ENCODE data around the gene PLXDC2. TPM values are rescaled to one million over a fixed set of nuclear protein-coding genes. Genes with fewer than 3 reads are reported as not detected.

PLXDC2 gene
- polyA plus RNA-seq, 1 experiment = 0.47 TPM

DNA sequence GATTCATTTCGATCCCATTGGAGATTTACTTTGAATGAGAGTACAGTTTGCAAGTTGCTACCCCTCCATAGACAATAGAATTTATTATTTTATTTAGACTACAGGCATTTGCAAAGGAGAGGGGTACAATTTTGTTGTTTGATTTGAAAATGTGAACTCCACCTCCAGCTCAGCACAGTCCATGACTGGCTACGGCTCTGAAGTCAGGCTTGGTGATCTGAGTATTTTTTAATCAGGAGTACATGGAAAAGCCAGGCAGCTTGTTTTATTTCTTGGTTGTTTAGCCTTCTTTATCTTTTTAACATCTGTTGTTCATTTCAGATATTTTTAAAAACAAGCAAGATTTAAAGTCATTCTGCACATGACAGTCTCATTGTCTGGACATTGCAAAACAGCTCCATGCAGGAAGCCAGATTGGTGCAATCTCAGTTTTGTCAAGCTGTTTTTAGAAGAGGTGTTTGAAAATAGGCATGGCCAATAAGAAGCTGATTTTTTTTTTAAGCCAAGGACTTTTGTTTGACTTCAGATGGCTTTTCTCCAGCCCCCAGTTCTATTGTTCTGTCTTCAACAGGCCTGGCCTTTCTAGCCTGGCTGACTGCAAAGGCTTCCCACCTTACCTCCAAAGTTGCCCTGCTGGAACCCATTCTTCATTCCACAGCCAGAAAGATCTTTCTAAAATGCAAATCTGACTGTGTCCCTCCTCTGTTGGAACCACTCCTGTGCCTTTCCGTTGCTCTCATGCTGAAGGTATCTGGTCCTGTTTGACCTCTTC is 12.2 kb downstream of the PLXDC2 start:
- H3K4me3 ChIP-seq (ENCODE audit: low read depth, low read length) = no peak overlapping the region
- ChIA-PET CTCF (interaction anchor here (0.6 to 1.1 kb wide), 2 partner anchors 8 to 9 kb away, joined by 3 read pairs; no protein-coding TSS in a partner anchor), POLR2A (no interaction called here)
- TF ChIP-seq, protein P1, sequence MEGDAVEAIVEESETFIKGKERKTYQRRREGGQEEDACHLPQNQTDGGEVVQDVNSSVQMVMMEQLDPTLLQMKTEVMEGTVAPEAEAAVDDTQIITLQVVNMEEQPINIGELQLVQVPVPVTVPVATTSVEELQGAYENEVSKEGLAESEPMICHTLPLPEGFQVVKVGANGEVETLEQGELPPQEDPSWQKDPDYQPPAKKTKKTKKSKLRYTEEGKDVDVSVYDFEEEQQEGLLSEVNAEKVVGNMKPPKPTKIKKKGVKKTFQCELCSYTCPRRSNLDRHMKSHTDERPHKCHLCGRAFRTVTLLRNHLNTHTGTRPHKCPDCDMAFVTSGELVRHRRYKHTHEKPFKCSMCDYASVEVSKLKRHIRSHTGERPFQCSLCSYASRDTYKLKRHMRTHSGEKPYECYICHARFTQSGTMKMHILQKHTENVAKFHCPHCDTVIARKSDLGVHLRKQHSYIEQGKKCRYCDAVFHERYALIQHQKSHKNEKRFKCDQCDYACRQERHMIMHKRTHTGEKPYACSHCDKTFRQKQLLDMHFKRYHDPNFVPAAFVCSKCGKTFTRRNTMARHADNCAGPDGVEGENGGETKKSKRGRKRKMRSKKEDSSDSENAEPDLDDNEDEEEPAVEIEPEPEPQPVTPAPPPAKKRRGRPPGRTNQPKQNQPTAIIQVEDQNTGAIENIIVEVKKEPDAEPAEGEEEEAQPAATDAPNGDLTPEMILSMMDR (IDR thresholded peaks at IDR 0.05; ENCODE audit: insufficient read depth, low read depth, low read length) = no peak
- DNase-seq (ENCODE audit: low read depth) = no peak
- no peaks in the 10 kb centered on the region for H3K27me3 ChIP-seq (ENCODE audit: control insufficient read depth, insufficient read depth, low read length)
- H3K36me3 ChIP-seq (ENCODE audit: control insufficient read depth, insufficient read depth, low read length) = no peaks in the 10 kb centered on the region

DNA sequence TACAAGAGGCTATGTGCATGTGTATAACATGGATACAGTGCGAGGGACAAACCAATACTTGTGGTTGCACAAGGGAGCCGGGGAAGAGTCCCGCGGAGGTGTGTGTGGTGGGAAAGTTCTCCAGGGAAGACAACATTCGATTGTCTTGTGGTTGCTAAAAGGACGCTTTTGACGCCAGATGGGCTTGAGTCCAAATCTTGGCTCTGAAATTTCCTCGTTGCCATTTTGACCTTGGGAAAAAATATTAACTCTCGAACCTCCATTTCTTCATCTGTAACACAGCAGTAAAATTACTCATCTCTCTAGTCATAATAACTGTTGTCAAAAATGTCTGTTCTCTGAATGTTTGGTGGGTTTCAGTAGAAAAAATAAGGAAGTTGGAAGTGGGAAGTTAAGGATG is 16.5 kb downstream of the PLXDC2 start:
- DNase-seq (ENCODE audit: low read depth) = no peak
- H3K27me3 ChIP-seq (ENCODE audit: control insufficient read depth, insufficient read depth, low read length) = no peaks in the 10 kb centered on the region
- TF ChIP-seq, protein P1 (IDR thresholded peaks at IDR 0.05; ENCODE audit: insufficient read depth, low read depth, low read length) = no peak
- H3K36me3 ChIP-seq (ENCODE audit: control insufficient read depth, insufficient read depth, low read length) = no peaks in the 10 kb centered on the region
- no peak overlapping the region for H3K4me3 ChIP-seq (ENCODE audit: low read depth, low read length)
- ChIA-PET CTCF (no interaction called here), POLR2A (no interaction called here)

DNA sequence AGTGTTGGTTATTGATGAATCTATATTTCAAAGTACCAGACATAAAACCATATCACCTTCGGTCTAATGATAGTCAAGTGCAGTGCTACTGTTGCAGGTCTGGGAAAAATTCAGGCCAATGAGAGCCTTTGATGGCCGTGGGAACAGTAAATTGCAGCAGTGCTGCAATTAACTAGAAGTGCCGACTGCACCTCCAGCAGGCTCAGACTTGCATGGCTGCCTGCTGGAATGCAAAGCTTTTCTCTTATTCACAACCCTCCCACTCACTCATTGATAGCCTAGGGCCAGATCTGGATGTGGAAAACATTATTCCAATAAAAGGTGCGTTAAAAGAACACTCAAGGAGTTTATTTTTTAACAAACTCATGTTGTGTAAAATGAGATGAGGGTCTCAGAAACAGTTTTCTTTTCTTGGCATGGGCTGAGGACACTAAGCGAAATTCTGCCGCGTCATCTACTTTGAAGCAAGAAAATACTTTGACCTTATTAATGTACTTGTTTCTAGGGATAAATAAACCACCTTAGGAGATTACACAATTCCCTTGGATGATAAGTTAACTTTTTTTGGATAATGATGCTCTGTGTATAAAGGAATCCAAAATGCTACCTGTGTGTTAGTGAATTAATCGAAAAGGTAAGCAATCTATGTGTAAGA is 17.1 kb downstream of the PLXDC2 start:
- H3K36me3 ChIP-seq (ENCODE audit: control insufficient read depth, insufficient read depth, low read length) = no peaks in the 10 kb centered on the region
- no peaks in the 10 kb centered on the region for H3K27me3 ChIP-seq (ENCODE audit: control insufficient read depth, insufficient read depth, low read length)
- DNase-seq (ENCODE audit: low read depth) = no peak
- H3K4me3 ChIP-seq (ENCODE audit: low read depth, low read length) = no peak overlapping the region
- CTCF ChIA-PET = no interaction called here
- TF ChIP-seq, protein P1 (IDR thresholded peaks at IDR 0.05; ENCODE audit: insufficient read depth, low read depth, low read length) = no peak
- POLR2A ChIA-PET = no interaction called here

DNA sequence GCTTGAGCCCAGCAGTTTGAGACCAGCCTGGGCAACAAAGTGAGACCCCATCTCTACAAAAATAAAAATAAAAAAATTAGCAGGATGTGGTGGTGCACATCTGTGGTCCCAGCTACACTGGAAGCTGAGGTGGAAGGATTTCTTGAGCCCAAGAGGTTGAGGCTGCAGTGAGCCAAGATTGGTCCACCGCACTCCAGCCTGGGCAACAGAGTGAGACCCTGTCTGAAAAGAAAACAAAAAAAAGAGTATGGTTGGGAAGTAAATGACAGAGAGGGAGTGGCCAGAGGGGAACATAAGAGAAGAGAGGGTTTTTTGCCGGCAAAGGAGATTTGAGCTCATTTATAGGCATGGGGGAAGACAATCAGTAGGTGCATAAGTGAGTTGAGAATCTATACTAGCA is 19.7 kb downstream of the PLXDC2 start:
- no peak overlapping the region for H3K4me3 ChIP-seq (ENCODE audit: low read depth, low read length)
- no peak for DNase-seq (ENCODE audit: low read depth)
- ChIA-PET POLR2A (no interaction called here), CTCF (no interaction called here)
- H3K27me3 ChIP-seq (ENCODE audit: control insufficient read depth, insufficient read depth, low read length) = no peaks in the 10 kb centered on the region
- TF ChIP-seq, protein P1 (IDR thresholded peaks at IDR 0.05; ENCODE audit: insufficient read depth, low read depth, low read length) = no peak
- H3K36me3 ChIP-seq (ENCODE audit: control insufficient read depth, insufficient read depth, low read length) = no peaks in the 10 kb centered on the region

DNA sequence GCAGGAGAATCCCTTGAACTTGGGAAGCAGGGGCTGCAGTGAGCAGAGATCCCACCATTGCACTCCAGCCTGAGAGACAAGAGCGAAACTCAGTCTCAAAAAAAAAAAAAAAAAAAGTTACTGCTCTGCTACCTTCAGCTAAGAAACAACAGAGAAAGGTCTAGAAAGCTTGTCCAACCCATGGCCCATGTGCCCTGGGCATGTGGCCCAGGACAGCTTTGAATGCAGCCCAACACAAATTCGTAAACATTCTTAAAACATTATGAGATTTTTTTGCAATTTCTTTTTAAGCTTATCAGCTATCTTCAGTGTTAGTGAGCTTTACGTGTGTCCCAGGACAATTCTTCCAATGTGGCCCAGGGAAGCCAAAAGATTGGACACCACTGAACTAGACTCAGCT is 22.9 kb downstream of the PLXDC2 start:
- Histone ChIP-seq H3K27me3 (ENCODE audit: control insufficient read depth, insufficient read depth, low read length) (no peaks in the 10 kb centered on the region), H3K36me3 (ENCODE audit: control insufficient read depth, insufficient read depth, low read length) (no peaks in the 10 kb centered on the region), H3K4me3 (ENCODE audit: low read depth, low read length) (no peak overlapping the region)
- TF ChIP-seq, protein P1 (IDR thresholded peaks at IDR 0.05; ENCODE audit: insufficient read depth, low read depth, low read length) = no peak
- DNase-seq (ENCODE audit: low read depth) = no peak
- ChIA-PET POLR2A (no interaction called here), CTCF (interaction anchor here (0.8 kb wide), 1 partner anchor 12 kb away, joined by 3 read pairs; no protein-coding TSS in a partner anchor)

Measured in BJ (cell line).